Astrocyte (in vitro differentiated cells and primary cell): ENCODE data around the gene ARSG. TPM values are rescaled to one million over a fixed set of nuclear protein-coding genes. Genes with fewer than 3 reads are reported as not detected.
A peak's percentile ranks its signal among the peaks of the same experiment; 100 is the strongest.

Source experiments
- DNase-seq: peaks from one replicate; pipeline ENCODE4 v3.0.0-alpha.2; 2010; ENCODE audit warnings: low read depth
- FAIRE-seq: peaks from 2 replicates; lab custom pipeline; 2011; peaks lifted over from hg19 to GRCh38; lab: Jason Lieb, UNC
- H2AFZ ChIP-seq: 2 replicates; pipeline ENCODE4 v1.6.0; 2012; ENCODE audit warnings: low read depth, low read length, inconsistent platforms
- H3K27ac ChIP-seq: 2 replicates; pipeline ENCODE4 v1.5.1; 2011; ENCODE audit warnings: low read depth, low read length, inconsistent platforms
- H3K27me3 ChIP-seq: 2 replicates; pipeline ENCODE4 v1.6.0; 2011; ENCODE audit warnings: low read length, inconsistent platforms; ENCODE audit not compliant: insufficient read depth
- H3K36me3 ChIP-seq: 2 replicates; pipeline ENCODE4 v1.5.1; 2011; ENCODE audit warnings: low read length, inconsistent platforms; ENCODE audit not compliant: insufficient read depth
- H3K4me1 ChIP-seq: 2 replicates; pipeline ENCODE4 v1.5.1; 2011; ENCODE audit warnings: low read length, inconsistent platforms; ENCODE audit not compliant: insufficient read depth
- H3K4me2 ChIP-seq: 2 replicates; pipeline ENCODE4 v1.6.0; 2012; ENCODE audit warnings: low read length, inconsistent platforms
- H3K4me3 ChIP-seq: 2 replicates; pipeline ENCODE4 v1.5.1; 2011; ENCODE audit warnings: low read depth, mild to moderate bottlenecking, low read length, inconsistent platforms; ENCODE audit not compliant: insufficient read depth
- H3K79me2 ChIP-seq: 2 replicates; pipeline ENCODE4 v1.6.0; 2012; ENCODE audit warnings: mild to moderate bottlenecking, low read length, inconsistent platforms; ENCODE audit not compliant: insufficient read depth
- H3K9ac ChIP-seq: 2 replicates; pipeline ENCODE4 v1.6.0; 2012; ENCODE audit warnings: mild to moderate bottlenecking, low read length, inconsistent platforms
- H3K9me3 ChIP-seq: 2 replicates; pipeline ENCODE4 v1.5.1; 2012; ENCODE audit warnings: low read depth, mild to moderate bottlenecking, low read length, inconsistent platforms; ENCODE audit not compliant: insufficient read depth
- H4K20me1 ChIP-seq: 2 replicates; pipeline ENCODE4 v1.6.0; 2012; ENCODE audit warnings: low read length, inconsistent platforms; ENCODE audit not compliant: insufficient read depth
- H3K27ac Mint-ChIP-seq: one replicate; pipeline ENCODE4 v1.8.0; 2021; ENCODE audit warnings: mild to moderate bottlenecking, mixed read lengths; ENCODE audit not compliant: unreplicated experiment
- H3K27me3 Mint-ChIP-seq: one replicate; pipeline ENCODE4 v1.8.0; 2021; ENCODE audit warnings: low read depth, mixed read lengths; ENCODE audit not compliant: unreplicated experiment
- H3K36me3 Mint-ChIP-seq: one replicate; pipeline ENCODE4 v1.8.0; 2021; ENCODE audit warnings: low read depth, mixed read lengths; ENCODE audit not compliant: unreplicated experiment
- H3K4me1 Mint-ChIP-seq: one replicate; pipeline ENCODE4 v1.8.0; 2021; ENCODE audit warnings: low read depth, mixed read lengths; ENCODE audit not compliant: unreplicated experiment
- H3K4me3 Mint-ChIP-seq: one replicate; pipeline ENCODE4 v1.8.0; 2021; ENCODE audit warnings: mild to moderate bottlenecking, moderate library complexity, mixed read lengths; ENCODE audit not compliant: unreplicated experiment
- H3K9me3 Mint-ChIP-seq: one replicate; pipeline ENCODE4 v1.8.0; 2021; ENCODE audit warnings: mild to moderate bottlenecking, mixed read lengths; ENCODE audit not compliant: unreplicated experiment
- EZH2 ChIP-seq: IDR thresholded peaks from 2 replicates; pipeline ENCODE4 v1.6.1; 2012; ENCODE audit warnings: mild to moderate bottlenecking, low read length, inconsistent platforms; ENCODE audit not compliant: insufficient read depth
- total RNA-seq: library from RNA; stranded (reverse); gene quantifications from 2 replicates; pipeline ENCODE4 v1.2.1, GENCODE V29; 2021
- TF ChIP-seq, protein P1 (sequence below): IDR thresholded peaks from 2 replicates; pipeline ENCODE4 v1.5.1; 2011; ENCODE audit warnings: low read depth, mild to moderate bottlenecking, inconsistent platforms, low read length, moderate library complexity; ENCODE audit not compliant: insufficient read depth

The ARSG gene
- total RNA-seq, 1 donor from 2014 or later = 2.6 TPM

DNA sequence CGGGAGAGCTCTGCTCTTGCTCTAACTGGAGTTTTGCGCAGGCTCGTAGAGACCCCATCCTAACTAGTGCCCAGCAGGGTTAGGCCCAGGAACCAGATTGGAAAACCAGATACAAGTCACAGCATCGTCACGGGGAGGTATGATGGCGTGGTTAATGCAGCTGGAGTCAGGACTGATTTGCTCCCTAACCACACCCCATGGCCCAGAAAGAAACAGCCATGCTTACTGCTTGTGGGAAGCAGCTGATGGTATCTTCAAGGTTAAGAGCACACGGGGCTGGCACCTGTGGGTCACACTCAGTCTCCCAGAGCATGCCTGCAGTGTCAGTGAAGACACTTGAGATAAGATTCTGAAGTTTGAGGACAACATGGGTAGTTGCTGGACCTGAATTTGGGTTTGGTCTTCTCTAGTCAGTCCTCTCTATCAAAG, 105.8 kb downstream of the ARSG start:
- Mint-ChIP-seq H3K4me3 (no peak overlapping the region), H3K4me1 (peaks cover 16% of the 10 kb centered on the region), H3K9me3 (no peaks in the 10 kb centered on the region), H3K27ac (no peak overlapping the region), H3K27me3 (peaks cover 1% of the 10 kb centered on the region), H3K36me3 (peaks cover 2% of the 10 kb centered on the region)
- Histone ChIP-seq H3K27me3 (no peaks in the 10 kb centered on the region), H3K36me3 (no peaks in the 10 kb centered on the region), H3K9me3 (no peaks in the 10 kb centered on the region), H4K20me1 (no peaks in the 10 kb centered on the region), H3K79me2 (no peaks in the 10 kb centered on the region), H2AFZ (no peak overlapping the region), H3K4me3 (no peak overlapping the region), H3K4me2 (no peak overlapping the region), H3K4me1 (peaks cover 19% of the 10 kb centered on the region), H3K27ac (no peak overlapping the region), H3K9ac (no peak overlapping the region)
- DNase-seq = no peak
- no peak for FAIRE-seq
- no peak for TF ChIP-seq EZH2
- TF ChIP-seq, protein P1, sequence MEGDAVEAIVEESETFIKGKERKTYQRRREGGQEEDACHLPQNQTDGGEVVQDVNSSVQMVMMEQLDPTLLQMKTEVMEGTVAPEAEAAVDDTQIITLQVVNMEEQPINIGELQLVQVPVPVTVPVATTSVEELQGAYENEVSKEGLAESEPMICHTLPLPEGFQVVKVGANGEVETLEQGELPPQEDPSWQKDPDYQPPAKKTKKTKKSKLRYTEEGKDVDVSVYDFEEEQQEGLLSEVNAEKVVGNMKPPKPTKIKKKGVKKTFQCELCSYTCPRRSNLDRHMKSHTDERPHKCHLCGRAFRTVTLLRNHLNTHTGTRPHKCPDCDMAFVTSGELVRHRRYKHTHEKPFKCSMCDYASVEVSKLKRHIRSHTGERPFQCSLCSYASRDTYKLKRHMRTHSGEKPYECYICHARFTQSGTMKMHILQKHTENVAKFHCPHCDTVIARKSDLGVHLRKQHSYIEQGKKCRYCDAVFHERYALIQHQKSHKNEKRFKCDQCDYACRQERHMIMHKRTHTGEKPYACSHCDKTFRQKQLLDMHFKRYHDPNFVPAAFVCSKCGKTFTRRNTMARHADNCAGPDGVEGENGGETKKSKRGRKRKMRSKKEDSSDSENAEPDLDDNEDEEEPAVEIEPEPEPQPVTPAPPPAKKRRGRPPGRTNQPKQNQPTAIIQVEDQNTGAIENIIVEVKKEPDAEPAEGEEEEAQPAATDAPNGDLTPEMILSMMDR = no peak

DNA sequence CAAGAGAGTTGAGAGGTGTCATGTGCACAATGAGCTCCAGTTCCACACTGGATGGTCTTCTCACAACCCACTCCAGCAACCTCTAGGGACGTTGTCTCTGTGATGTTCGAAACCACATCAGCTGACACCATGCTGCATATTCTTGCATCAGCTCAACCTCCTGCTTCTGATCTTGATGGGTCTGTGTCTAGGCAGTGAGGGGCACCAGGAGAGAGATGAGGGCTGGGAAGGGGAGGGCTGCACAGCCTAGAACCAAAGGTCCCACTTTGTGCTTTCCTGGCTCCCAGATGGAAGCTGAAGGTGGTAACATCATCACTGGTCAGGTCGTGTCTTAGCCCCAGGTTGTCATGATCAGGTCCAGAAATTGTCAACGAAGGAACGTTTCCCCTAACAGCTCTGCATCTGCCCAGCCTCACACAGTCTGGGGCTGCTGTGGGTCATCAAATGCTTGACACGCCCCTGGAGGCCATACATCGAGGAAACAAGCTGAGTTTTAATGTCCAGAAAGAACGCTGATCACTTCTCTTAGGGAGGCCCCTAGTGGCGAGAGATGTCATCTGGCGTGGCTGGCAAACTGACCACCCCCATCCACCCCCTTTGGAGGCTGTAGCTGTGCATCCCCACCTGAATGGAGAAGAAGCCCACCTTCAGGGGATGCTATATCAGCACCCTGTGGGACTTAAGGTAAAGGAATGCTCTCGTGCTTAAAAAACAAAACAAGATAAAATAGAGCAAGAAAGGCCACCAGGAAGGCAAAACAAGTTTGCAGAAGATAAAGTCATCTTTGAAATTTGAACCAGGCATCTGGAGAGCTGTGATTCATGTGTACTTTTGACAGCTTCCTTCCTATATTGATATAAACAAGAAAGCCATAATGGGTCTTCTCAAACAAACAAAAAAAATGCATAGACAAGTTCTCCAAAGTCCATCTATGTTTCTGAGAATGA, 107.7 kb downstream of the ARSG start:
- Histone ChIP-seq H4K20me1 (no peaks in the 10 kb centered on the region), H3K27me3 (no peaks in the 10 kb centered on the region), H3K36me3 (no peaks in the 10 kb centered on the region), H3K27ac (peak overlapping the region; percentile 30), H3K4me1 (peaks cover 19% of the 10 kb centered on the region), H3K79me2 (no peaks in the 10 kb centered on the region), H3K4me2 (peak overlapping the region; percentile 63), H3K9me3 (no peaks in the 10 kb centered on the region), H3K9ac (no peak overlapping the region), H2AFZ (peak overlapping the region; percentile 7), H3K4me3 (no peak overlapping the region)
- Mint-ChIP-seq H3K27me3 (peaks cover 1% of the 10 kb centered on the region), H3K36me3 (peaks cover 2% of the 10 kb centered on the region), H3K9me3 (no peaks in the 10 kb centered on the region), H3K4me1 (peaks cover 16% of the 10 kb centered on the region), H3K27ac (peak overlapping the region; percentile 94), H3K4me3 (no peak overlapping the region)
- TF ChIP-seq, protein P1 = peak; percentile 74
- TF ChIP-seq EZH2 = no peak
- peak; percentile 47 for DNase-seq
- FAIRE-seq = peak; percentile 66
